Liver (tissue), 3 donors: ENCODE results near the gene BLZF1.

Experiments
- FOXA1 ChIP-seq: IDR thresholded peaks from 2 replicates; pipeline ENCODE4 v1.6.1; 2016; ENCODE audit warnings: antibody characterized with exemption
- FOXA2 ChIP-seq: IDR thresholded peaks from 2 replicates; pipeline ENCODE4 v1.6.1; 2016; ENCODE audit warnings: antibody characterized with exemption
- GABPA ChIP-seq, 2 donors: IDR thresholded peaks in 1 of 2; conservative IDR thresholded peaks in 1 of 2; 2 replicates each; pipeline ENCODE4 v1.6.1; 2016; ENCODE audit warnings: antibody characterized with exemption in 2 of 2, mild to moderate bottlenecking in 1 of 2, moderate library complexity in 1 of 2
- HNF4A ChIP-seq, 2 donors: conservative IDR thresholded peaks; 2 replicates each; pipeline ENCODE4 v1.6.1; 2016; ENCODE audit warnings: antibody characterized with exemption in 2 of 2, mild to moderate bottlenecking in 2 of 2
- NR2F2 ChIP-seq: IDR thresholded peaks from 2 replicates; pipeline ENCODE4 v1.6.1; 2016; ENCODE audit warnings: antibody characterized with exemption
- RAD21 ChIP-seq, 2 donors: IDR thresholded peaks; 2 replicates each; pipeline ENCODE4 v1.6.1; 2016; ENCODE audit warnings: antibody characterized with exemption in 2 of 2, mild to moderate bottlenecking in 2 of 2
- RXRA ChIP-seq, 2 donors: IDR thresholded peaks; 2 replicates each; pipeline ENCODE4 v1.6.1; 2017 to 2018; ENCODE audit warnings: antibody characterized with exemption in 2 of 2, mild to moderate bottlenecking in 1 of 2
- SP1 ChIP-seq: IDR thresholded peaks from 2 replicates; pipeline ENCODE4 v1.6.1; 2018; ENCODE audit warnings: antibody characterized with exemption, mild to moderate bottlenecking
- TAF1 ChIP-seq: conservative IDR thresholded peaks from 2 replicates; pipeline ENCODE4 v1.6.1; 2016; ENCODE audit warnings: antibody characterized with exemption, mild to moderate bottlenecking
- YY1 ChIP-seq: IDR thresholded peaks from 2 replicates; pipeline ENCODE4 v1.6.1; 2016; ENCODE audit warnings: antibody characterized with exemption, mild to moderate bottlenecking
- TF ChIP-seq, protein P1 (sequence below): fragments of 150-350 bp; IDR thresholded peaks from 2 replicates; pipeline ENCODE4 v1.5.1; 2017; ENCODE audit warnings: improper control_type of control experiment, low read depth, low read length; ENCODE audit not compliant: missing input control
- TF ChIP-seq, protein P2 (sequence below): IDR thresholded peaks from 2 replicates; pipeline ENCODE4 v1.6.1; 2016; ENCODE audit warnings: antibody characterized with exemption, mild to moderate bottlenecking
- TF ChIP-seq, protein P3 (sequence below): IDR thresholded peaks from 2 replicates; pipeline ENCODE4 v1.6.1; 2016; ENCODE audit warnings: antibody characterized with exemption
- TF ChIP-seq, protein P4 (sequence below): IDR thresholded peaks from 2 replicates; pipeline ENCODE4 v1.6.1; 2016; ENCODE audit warnings: antibody characterized with exemption
- donor health status: healthy.
- donor health status: healthy.

DNA sequence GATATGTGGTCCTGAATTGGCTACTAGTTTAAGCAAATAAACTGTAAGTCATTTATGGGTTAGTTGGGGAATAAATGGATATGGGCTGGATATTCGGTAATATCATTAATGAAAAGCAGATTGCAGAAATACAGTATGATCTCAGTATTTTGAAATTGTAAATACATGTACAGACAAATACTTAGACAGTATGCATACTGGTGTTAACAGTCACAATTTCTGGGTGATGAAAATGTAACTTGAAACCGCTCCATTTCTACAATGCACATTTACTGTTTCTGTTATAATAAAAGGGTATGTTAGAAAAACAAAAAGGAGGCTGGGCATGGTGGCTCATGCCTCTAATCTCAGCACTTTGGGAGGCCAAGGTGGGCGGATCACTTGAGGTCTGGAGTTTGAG is 28.0 kb downstream of the BLZF1 start:
- TF ChIP-seq, protein P1, sequence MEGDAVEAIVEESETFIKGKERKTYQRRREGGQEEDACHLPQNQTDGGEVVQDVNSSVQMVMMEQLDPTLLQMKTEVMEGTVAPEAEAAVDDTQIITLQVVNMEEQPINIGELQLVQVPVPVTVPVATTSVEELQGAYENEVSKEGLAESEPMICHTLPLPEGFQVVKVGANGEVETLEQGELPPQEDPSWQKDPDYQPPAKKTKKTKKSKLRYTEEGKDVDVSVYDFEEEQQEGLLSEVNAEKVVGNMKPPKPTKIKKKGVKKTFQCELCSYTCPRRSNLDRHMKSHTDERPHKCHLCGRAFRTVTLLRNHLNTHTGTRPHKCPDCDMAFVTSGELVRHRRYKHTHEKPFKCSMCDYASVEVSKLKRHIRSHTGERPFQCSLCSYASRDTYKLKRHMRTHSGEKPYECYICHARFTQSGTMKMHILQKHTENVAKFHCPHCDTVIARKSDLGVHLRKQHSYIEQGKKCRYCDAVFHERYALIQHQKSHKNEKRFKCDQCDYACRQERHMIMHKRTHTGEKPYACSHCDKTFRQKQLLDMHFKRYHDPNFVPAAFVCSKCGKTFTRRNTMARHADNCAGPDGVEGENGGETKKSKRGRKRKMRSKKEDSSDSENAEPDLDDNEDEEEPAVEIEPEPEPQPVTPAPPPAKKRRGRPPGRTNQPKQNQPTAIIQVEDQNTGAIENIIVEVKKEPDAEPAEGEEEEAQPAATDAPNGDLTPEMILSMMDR: no peak
- no peak for TF ChIP-seq FOXA2
- TF ChIP-seq, protein P2, sequence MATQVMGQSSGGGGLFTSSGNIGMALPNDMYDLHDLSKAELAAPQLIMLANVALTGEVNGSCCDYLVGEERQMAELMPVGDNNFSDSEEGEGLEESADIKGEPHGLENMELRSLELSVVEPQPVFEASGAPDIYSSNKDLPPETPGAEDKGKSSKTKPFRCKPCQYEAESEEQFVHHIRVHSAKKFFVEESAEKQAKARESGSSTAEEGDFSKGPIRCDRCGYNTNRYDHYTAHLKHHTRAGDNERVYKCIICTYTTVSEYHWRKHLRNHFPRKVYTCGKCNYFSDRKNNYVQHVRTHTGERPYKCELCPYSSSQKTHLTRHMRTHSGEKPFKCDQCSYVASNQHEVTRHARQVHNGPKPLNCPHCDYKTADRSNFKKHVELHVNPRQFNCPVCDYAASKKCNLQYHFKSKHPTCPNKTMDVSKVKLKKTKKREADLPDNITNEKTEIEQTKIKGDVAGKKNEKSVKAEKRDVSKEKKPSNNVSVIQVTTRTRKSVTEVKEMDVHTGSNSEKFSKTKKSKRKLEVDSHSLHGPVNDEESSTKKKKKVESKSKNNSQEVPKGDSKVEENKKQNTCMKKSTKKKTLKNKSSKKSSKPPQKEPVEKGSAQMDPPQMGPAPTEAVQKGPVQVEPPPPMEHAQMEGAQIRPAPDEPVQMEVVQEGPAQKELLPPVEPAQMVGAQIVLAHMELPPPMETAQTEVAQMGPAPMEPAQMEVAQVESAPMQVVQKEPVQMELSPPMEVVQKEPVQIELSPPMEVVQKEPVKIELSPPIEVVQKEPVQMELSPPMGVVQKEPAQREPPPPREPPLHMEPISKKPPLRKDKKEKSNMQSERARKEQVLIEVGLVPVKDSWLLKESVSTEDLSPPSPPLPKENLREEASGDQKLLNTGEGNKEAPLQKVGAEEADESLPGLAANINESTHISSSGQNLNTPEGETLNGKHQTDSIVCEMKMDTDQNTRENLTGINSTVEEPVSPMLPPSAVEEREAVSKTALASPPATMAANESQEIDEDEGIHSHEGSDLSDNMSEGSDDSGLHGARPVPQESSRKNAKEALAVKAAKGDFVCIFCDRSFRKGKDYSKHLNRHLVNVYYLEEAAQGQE: no peak
- TF ChIP-seq, protein P3, sequence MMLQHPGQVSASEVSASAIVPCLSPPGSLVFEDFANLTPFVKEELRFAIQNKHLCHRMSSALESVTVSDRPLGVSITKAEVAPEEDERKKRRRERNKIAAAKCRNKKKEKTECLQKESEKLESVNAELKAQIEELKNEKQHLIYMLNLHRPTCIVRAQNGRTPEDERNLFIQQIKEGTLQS: no peak
- TF ChIP-seq TAF1: no peak
- TF ChIP-seq, protein P4, sequence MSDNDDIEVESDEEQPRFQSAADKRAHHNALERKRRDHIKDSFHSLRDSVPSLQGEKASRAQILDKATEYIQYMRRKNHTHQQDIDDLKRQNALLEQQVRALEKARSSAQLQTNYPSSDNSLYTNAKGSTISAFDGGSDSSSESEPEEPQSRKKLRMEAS: no peak
- no peak for TF ChIP-seq RXRA (IDR thresholded peaks at IDR 0.05)
- TF ChIP-seq YY1: no peak
- TF ChIP-seq GABPA (IDR thresholded peaks at IDR 0.05 in 1 of 2, conservative IDR thresholded peaks at IDR 0.05 in 1 of 2): no peak
- no peak for TF ChIP-seq HNF4A (conservative IDR thresholded peaks at IDR 0.05)
- TF ChIP-seq RAD21 (IDR thresholded peaks at IDR 0.05): no peak
- TF ChIP-seq SP1: no peak
- no peak for TF ChIP-seq NR2F2
- no peak for TF ChIP-seq FOXA1
